SKM-1 treated with dmso at 0.1 percent for 144 hours (cell line): ENCODE data around the gene GPR180.

Experiments
- DNase-seq: peaks from one replicate; lab custom pipeline; 2025; ENCODE audit not compliant: unreplicated experiment; lab: John Stamatoyannopoulos, UW

Gene GPR180

GRCh38 chr13:94640721-94641120 lies 39.1 kb downstream of the GPR180 start:
- DNase-seq, result no peak

- DNase-seq, result no peak
Observed at GRCh38 chr13:94641409-94641941, 39.8 kb downstream of the GPR180 start.

DNA sequence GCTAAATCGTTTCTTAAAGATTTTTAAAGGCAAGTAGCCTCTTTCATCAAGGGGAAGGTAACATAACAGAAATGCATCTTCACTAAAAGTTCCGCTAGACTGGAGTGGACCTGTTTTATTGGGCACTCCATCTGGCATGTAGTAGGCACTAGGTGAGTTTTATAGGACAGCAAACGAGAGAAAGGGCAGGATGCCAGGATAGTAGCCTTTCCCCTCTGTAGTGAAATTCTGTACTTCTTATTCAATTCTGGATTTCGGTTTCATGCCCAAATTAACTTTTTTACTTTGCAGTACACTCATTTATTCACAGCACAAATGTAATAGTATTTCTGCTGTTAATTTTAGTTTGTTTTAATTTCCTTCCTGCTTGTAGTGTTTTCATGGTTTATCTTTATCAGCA lies 45.2 kb downstream of the GPR180 start:
- DNase-seq, result no peak

DNA sequence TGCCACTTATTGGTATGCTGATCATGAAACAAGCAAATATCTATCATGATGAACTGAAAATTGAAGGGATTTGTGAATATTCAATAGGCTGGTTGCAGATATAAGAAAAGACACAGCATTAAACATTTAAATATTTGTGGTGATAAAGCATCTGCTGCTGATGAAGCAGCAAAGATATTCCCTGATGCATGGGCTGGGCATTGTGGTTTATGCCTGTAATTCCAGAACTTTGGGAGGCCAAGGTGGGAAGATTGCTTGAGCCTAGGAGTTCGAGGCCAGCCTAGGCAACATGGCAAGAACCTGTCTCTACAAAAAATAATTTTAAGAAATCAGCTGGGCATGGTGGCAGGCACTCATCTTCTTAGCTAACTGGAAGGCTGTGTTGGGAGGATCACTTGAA lies 54.5 kb downstream of the GPR180 start:
- no peak for DNase-seq

- no peak for DNase-seq
Observed at GRCh38 chr13:94656766-94657165, 55.1 kb downstream of the GPR180 start.

DNA sequence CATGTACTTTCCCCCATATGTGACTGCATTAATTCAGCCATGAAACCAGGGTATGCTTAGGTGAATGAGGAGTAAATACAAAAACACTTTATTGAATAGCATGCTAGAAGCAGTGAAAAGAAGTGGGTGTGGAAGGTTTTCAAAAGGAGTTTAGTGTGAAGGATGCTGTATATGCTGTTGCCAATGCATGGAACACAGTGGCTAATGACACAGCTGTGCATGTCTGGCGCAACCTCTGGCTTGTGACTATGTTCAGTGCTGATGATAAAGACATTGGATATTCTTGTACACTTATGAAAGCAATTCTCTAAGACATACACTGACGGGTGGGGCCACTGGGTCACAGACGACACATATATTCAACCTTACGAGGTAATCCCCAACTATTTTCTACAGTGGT lies 55.5 kb downstream of the GPR180 start:
- DNase-seq, result no peak

DNA sequence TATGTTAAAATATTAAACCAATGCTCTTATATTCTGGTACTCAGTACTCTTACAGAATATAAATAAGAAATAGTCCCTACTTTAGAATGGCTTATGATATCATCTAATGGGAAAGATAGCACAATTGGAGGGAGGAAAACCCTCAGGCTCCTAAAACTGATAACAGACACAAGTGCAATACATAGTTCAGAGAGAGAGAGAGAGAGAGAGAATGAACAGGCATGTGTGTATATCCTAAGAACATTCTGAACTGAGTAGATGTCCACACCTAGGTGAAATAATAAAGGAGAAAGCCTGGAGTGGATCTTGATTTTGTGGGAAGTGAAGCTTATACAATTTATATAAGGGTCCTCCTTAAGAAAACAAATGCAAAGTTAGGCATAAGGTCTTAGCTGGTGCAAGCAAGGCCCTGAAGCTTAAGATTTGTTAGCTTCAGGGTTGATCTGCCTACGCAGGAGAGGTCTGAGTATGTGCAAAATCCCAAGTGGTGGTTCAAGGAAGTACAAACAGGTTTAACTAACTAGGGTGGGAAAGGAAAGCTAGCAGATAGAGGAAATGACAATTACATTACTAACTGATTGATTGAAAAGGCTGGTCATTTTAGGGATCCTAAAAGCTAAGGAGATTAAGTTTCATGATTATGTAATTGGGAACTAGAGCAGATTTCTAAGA lies 57.4 kb downstream of the GPR180 start:
- no peak for DNase-seq

DNA sequence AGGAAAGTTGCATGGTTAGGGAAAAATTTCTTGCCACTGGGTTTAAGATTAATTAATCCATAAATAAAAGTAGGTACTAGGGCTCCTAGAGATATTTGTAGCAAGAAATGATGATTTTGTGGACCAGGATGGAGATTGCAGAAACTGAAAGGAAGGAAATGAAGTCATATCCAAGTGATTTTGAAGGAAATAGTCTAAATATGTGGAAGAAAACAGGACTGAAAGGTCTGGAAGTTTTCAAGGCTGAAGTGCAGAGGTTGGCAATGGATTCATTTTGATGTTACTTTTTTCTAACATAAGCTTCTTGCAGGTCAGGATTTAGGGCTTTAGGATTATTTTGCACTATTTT lies 57.9 kb downstream of the GPR180 start:
- no peak for DNase-seq

DNA sequence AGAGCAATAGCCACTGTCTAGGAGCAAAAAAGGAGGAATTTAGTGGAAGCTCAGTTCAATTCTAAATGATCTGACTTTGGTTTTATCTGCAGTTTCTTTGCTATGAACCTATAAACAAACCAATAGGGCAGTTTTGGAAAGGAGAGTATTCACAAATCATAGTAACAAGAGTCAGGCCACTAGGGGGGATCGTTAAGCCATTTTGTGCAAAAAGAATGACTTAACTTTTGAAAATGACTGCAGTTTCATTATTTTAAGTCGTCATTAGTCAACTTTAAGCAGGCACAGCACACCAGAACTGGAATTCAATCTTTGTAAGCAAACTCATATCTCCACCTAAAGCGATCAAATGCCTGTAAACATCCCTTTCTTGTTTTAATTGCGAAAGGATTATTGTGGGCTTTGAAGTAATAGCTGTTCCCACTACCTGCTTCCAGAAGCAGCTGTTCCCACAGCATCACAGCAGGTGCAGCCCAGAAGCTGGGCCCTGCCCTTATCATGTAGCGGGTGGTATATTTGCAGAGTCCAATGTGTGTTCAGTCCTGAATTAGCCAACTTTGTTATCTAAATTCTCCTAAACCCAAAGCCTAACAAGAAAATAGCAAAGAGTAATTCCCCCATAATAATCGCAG lies 59.2 kb downstream of the GPR180 start:
- peak; percentile 2 for DNase-seq

DNA sequence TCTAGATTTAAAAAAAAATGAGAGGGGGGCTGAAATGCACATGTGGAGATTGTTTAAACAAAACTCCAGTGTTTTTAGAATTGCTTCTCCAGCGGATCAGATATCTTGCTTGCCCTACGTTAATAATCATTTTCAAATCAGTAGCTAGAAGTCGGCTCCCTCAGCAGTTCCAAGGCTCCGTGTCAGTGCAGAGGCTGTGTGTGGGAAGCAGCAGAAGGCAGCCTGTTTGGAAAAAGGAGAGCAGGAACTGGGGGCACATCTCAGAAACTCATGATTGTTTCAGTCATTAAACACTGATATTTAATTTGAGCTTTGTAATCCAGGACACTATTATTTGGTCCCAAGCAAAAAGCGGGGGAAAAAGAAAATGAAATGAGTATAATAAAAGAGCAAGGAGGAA lies 59.7 kb downstream of the GPR180 start:
- DNase-seq, result no peak

DNA sequence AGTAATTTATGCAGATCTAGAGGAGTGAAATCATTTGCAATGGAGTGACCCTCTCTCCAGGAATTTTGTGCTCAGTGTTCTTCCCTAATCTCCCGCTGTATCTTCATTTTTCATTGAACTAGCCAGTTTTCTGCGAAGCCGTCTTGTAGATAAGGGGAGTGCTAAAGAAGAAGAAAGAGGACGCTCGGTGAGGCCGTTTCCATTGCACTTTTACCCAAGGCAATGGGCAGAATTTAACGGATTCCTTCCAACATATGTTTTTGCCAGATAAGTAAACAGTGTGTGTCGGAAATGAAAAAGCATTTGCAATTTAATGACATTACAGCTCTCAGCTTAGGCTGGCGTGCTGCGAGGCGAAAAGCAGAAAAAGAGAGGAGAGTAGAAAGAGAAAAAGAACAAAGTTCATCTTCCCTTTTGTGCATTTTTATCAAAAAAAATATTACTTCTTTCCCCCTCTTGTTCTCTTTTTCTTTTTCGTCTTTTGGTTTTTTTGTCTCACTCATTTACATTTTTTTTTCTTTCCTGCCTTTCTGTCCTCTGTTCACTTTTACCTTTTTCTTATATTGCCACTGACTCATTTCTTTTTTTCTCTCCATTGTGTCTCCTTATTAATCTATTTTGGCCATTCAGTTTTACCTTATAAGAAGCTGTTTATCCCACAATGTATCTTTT lies 60.8 kb downstream of the GPR180 start:
- no peak for DNase-seq

DNA sequence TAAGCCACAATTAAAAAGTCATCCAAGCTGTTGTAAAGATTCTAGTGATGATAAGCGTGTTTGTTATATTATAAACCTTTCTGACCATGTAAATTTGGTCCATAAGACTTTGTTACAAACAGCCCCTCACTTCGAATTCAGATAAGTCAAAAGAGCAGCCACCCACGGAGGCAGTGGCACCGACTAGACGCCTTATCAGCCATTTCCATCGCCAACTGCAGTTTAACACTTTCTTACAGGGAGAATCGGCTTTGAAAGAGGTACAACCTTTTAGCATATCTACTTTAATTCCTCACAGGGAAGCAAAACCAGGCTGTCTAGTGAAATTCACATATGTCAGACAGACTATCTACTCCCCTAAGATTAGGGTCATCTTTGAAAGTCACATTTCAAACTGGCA lies 63.2 kb downstream of the GPR180 start:
- no peak for DNase-seq

DNA sequence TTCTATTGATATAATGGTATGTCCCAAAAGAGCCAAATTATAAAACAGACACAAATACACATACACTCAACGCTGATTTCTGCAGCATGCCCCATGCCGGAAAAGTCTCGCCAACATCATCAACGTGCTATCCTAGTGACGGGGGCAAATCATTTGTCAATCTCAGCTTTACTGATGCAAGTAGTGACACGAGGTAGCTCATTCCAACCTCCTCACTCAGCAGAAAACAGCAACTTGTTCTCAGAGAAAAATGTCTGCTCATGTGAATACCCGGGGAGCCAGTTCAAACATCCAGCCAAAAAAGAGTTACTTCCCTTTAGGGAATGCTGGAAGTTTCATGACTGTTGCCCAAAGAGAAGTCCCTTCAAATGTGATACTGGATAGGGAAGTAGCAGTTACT lies 64.4 kb downstream of the GPR180 start:
- DNase-seq, result no peak

- no peak for DNase-seq
Observed at GRCh38 chr13:94667190-94667589, 65.5 kb downstream of the GPR180 start.

- DNase-seq, result no peak
Observed at GRCh38 chr13:94672400-94672799, 70.7 kb downstream of the GPR180 start.

GRCh38 chr13:94673851-94674250 lies 72.2 kb downstream of the GPR180 start:
- no peak for DNase-seq

DNA sequence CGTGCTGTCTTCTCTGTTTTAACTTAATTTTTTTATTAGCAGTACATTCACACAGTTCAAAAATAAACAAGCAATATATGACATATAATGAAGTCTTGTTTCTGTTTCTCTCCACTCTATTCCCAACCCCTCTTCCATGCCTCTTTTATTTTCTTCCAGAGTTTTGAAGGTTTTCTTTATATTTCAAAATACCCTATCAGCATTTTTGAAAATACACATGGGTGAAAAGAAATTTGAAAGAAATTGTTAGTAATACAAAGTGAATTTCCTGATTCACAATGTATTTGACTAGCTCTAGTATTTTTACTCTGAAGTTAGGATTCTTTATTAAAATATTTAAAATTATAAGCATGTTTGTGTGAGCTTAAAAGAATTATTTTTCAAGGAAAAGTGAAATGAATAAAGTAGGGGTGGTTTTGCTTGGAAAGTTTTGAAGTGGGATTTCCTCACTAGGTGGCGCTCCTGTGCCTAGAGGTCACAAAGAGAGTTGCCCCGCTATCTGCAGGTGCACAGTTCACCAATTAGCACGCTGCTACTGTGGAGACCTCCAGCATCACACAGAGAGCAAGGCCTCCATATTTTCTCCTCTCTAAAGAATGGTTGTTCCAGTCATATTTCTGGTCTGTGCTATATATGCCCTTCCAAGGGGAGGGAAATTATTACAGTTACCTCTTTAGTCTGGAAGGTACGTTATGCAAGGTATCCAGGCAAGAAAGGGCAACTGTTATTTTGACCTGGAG lies 73.1 kb downstream of the GPR180 start:
- peak; percentile 45 for DNase-seq

DNA sequence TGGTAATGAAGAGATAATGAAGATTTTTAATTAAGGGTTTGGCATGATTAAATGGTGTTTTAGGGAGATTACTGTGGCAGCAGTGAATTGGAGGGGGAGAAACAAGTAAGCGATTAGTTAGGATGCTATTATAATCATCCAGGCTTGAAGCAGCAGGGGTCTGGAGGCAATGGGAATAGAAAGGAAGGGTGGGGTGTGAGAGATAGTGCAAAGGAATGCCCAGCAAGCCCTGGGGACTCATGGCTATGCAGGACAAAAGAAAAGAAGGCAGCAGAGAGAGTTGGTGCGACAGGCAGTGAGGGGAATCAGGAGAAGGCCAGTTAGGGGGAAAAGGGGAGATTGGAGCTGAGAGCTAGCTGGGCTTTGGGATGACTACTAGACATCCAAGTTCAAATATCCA lies 76.1 kb downstream of the GPR180 start:
- no peak for DNase-seq

- DNase-seq, result no peak
Observed at GRCh38 chr13:94678845-94679244, 77.2 kb downstream of the GPR180 start.

DNA sequence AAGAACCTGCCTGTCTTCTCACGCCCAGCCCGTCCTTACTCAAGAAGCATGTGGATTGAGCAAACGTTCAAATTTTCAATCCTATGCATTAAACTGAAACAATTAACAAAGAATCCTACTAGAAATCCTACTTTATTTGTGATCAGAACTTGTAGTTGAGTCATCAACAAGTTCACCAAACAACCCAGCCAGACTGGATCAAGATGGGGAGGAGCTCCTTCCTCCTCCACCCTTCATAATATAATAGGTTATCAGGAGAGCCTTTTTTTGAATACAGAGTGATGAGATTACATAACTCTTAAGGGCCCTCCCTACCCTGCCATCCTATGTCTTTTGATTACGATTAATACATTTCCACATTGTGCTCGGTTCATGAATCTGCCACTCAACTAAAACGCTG lies 78.0 kb downstream of the GPR180 start:
- no peak for DNase-seq

DNA sequence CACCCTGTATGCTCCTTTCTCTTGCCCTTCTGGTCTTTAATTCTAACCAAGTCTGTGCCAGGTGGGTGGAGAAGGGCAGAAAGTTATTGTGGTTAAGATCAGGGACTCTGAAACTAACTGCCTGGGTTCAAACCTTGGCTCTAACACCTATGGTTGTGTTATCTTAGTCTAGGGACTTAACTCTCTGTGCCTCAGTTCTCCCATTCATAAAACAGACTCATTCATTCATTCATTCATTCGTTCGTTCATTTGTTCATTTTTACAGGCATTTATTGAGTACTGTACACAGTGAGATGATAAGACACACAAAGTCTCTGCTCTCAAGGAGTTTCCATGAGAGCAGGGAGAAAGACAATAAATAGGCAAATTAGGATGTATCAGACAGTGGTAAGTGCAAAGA lies 80.6 kb downstream of the GPR180 start:
- DNase-seq, result no peak

DNA sequence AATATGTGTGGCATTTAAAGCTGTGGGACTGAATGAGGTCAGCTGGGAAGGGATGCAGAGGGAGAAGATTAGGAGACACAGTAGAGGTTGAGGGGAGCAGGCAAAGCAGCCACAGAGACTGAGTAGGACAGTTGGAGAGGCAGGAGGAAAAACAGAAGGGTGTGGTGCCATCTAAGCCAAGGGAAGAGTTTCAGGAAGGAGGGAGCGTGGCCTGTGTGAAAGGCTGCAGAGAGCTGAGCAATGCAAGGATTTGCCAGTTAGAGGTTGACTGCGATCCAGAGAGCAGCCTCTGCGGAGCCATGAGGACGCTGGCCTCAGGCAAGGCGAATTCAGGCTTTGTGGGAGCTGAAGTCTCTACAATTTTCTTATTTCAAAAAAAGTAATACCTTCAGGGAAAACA lies 81.8 kb downstream of the GPR180 start:
- DNase-seq, result no peak
